ENCODE data around the gene FGF2. TPM values are rescaled to one million over a fixed set of nuclear protein-coding genes. Genes with fewer than 3 reads are reported as not detected.
"Not testable (repeated sequence)": the region's sequence is repeated elsewhere in the genome, so short reads cannot be mapped to it uniquely, and the experiment has no call there.

The FGF2 gene
- total RNA-seq, 1 donor from 2014 or later, result 6.5 TPM

GRCh38 chr4:122928930-122929329 lies 102.3 kb downstream of the FGF2 start:
- Mint-ChIP-seq H3K36me3 (no peaks in the 10 kb centered on the region), H3K27me3 (no peaks in the 10 kb centered on the region), H3K4me1 (ENCODE audit: unreplicated experiment) (no peaks in the 10 kb centered on the region), H3K9me3 (no peaks in the 10 kb centered on the region), H3K27ac (no peak overlapping the region), H3K4me3 (no peak overlapping the region)
- TF ChIP-seq CTCF (conservative IDR thresholded peaks at IDR 0.05), result no peak
- no peak for DNase-seq (ENCODE audit: extremely low spot score, unreplicated experiment)

- peak; percentile 80 for TF ChIP-seq CTCF (conservative IDR thresholded peaks at IDR 0.05)
- Mint-ChIP-seq H3K9me3 (no peaks in the 10 kb centered on the region), H3K36me3 (peaks cover 8% of the 10 kb centered on the region), H3K27ac (no peak overlapping the region), H3K27me3 (no peaks in the 10 kb centered on the region), H3K4me3 (no peak overlapping the region), H3K4me1 (ENCODE audit: unreplicated experiment) (no peaks in the 10 kb centered on the region)
- no peak for DNase-seq (ENCODE audit: extremely low spot score, unreplicated experiment)
These were observed 104.2 kb downstream of the FGF2 start for GRCh38 chr4:122930862-122931261.

DNA sequence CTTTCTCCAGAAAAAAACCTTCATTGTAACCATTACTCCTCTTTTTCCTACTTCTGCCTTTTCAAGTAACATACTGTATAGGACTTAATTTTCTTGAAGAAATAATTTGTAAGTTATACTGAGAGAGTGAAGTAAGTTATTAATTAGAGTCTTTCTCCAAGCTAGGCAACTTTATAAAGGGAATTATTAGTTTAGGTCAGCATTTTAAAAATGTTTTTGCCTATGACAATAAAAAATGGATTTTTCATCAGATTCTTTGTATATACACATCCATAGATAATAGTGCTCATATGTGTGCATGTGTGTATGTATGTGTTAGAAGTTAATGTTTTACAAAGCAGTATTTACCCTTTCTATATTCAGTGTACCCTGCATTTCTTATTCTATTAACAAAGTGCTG lies 106.1 kb downstream of the FGF2 start:
- no peak overlapping the region for H3K27ac Mint-ChIP-seq
- no peaks in the 10 kb centered on the region for H3K9me3 Mint-ChIP-seq
- H3K4me1 Mint-ChIP-seq (ENCODE audit: unreplicated experiment), result no peaks in the 10 kb centered on the region
- no peak for TF ChIP-seq CTCF (conservative IDR thresholded peaks at IDR 0.05)
- peaks cover 13% of the 10 kb centered on the region for H3K36me3 Mint-ChIP-seq
- H3K4me3 Mint-ChIP-seq, result no peak overlapping the region
- no peak for DNase-seq (ENCODE audit: extremely low spot score, unreplicated experiment)
- no peaks in the 10 kb centered on the region for H3K27me3 Mint-ChIP-seq

- H3K27me3 Mint-ChIP-seq; H3K4me1 Mint-ChIP-seq (ENCODE audit: unreplicated experiment); H3K9me3 Mint-ChIP-seq; DNase-seq (ENCODE audit: extremely low spot score, unreplicated experiment); H3K4me3 Mint-ChIP-seq; H3K27ac Mint-ChIP-seq: not testable (repeated sequence)
- H3K36me3 Mint-ChIP-seq, result peaks cover 30% of the 10 kb centered on the region
These were observed 118.5 kb downstream of the FGF2 start for GRCh38 chr4:122945136-122945535.

DNA sequence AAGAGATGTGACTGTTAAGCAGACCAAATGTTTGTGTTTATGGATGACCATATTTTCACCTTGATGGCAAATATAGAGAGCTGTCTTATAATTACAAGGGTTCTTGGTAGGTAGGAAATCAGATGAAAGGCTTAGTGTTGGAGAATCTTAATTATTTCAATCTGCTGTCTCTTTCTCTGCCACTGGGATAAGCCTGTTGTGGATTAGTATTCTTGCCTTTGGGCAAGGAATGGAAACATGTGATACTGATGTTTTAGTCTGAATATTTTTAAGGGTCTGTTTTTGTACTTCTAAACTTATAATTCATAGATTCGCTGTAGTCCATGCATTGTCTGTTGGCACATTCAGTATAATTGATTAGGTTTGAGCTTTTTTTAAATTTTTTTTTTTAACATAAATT lies 119.5 kb downstream of the FGF2 start:
- DNase-seq (ENCODE audit: extremely low spot score, unreplicated experiment), result no peak
- Mint-ChIP-seq H3K4me1 (ENCODE audit: unreplicated experiment) (no peaks in the 10 kb centered on the region), H3K9me3 (no peaks in the 10 kb centered on the region), H3K27me3 (no peaks in the 10 kb centered on the region), H3K27ac (no peak overlapping the region), H3K4me3 (no peak overlapping the region), H3K36me3 (peaks cover 36% of the 10 kb centered on the region)
- TF ChIP-seq CTCF (conservative IDR thresholded peaks at IDR 0.05), result no peak

Other genes with a start within 250 kb of the FGF2 start
- not detected in 2 replicates for gene IL21, start 205.8 kb upstream of the FGF2 start, total RNA-seq (ENCODE audit: low replicate concordance)
- gene BBS12, start 94.1 kb upstream of the FGF2 start, total RNA-seq (ENCODE audit: low replicate concordance), result 3.8 and 4.5 TPM in 2 replicates
- 5.1 and 10.8 TPM in 2 replicates for gene NUDT6, start 95.8 kb downstream of the FGF2 start, total RNA-seq (ENCODE audit: low replicate concordance)

All from type B pancreatic cell (in vitro differentiated cells).